B cell (primary cell): ENCODE data around the gene APBB3. TPM values are rescaled to one million over a fixed set of nuclear protein-coding genes. Genes with fewer than 3 reads are reported as not detected.
"Not testable (repeated sequence)": the region's sequence is repeated elsewhere in the genome, so short reads cannot be mapped to it uniquely, and the experiment has no call there.

ENCODE experiments used
- ATAC-seq: fragments of 200-7000 bp; cut with Tn5 transposase; one replicate; pipeline ENCODE4 v1.10.0; 2021; ENCODE audit warnings: low read depth, mild to moderate bottlenecking, moderate number of reproducible peaks, moderate library complexity
- CTCF ChIA-PET: fragments of 350-600 bp; sonication (Branson Sonifier 250); formaldehyde crosslinking; loops from one replicate; lab custom pipeline; 2021; ENCODE audit warnings: antibody characterized with exemption, inconsistent platforms; lab: Charles Lee
- POLR2A ChIA-PET: fragments of 350-600 bp; sonication (Branson Sonifier 250); formaldehyde crosslinking; loops from one replicate; lab custom pipeline; 2021; ENCODE audit warnings: antibody characterized with exemption; lab: Charles Lee
- DNase-seq: peaks from one replicate; pipeline ENCODE4 v3.0.0; 2013
- H2AFZ ChIP-seq: 2 replicates; pipeline ENCODE4 v1.6.1; 2012; ENCODE audit warnings: mild to moderate bottlenecking, low read depth, low read length; ENCODE audit not compliant: insufficient read depth, poor library complexity, severe bottlenecking
- H3K27ac ChIP-seq, 2 donors: 1 replicate in 1 of 2; 2 replicates in 1 of 2; pipeline ENCODE4 v1.5.1; 2012 to 2013; ENCODE audit warnings: low read length in 2 of 2, mild to moderate bottlenecking in 2 of 2, moderate library complexity in 1 of 2
- H3K27me3 ChIP-seq, 4 experiments: fragments of 200-600 bp in 1 of 4; sonication (generic) in 1 of 4; replicated peaks in 1 of 4; 1 replicate in 2 of 4; 2 replicates in 2 of 4; pipeline versions ENCODE4 v1.6.1 to v1.7.0; 2013 to 2016; ENCODE audit warnings: low read length in 3 of 4, mild to moderate bottlenecking in 2 of 4, mixed read lengths in 1 of 4, moderate library complexity in 1 of 4; ENCODE audit not compliant: insufficient read depth in 4 of 4, control insufficient read depth in 3 of 4; ENCODE audit errors: control extremely low read depth in 1 of 4
- H3K36me3 ChIP-seq, 2 experiments: replicated peaks in 1 of 2; 1 replicate in 1 of 2; 2 replicates in 1 of 2; pipeline versions ENCODE4 v1.6.1 to v1.7.1; 2013; ENCODE audit warnings: low read length in 1 of 2; ENCODE audit not compliant: insufficient read depth in 2 of 2, control insufficient read depth in 1 of 2; ENCODE audit errors: control extremely low read depth in 1 of 2, extremely low read depth in 1 of 2
- H3K4me1 ChIP-seq, 2 donors: fragments of 200-600 bp in 1 of 2; sonication (generic) in 1 of 2; 1 replicate in 1 of 2; 2 replicates in 1 of 2; pipeline versions ENCODE4 v1.5.1 to v1.6.1; 2013 to 2017; ENCODE audit warnings: low read length in 2 of 2; ENCODE audit not compliant: control insufficient read depth in 2 of 2, insufficient read depth in 2 of 2
- H3K4me2 ChIP-seq: replicated peaks from 2 replicates; pipeline ENCODE3; 2012; ENCODE audit warnings: mild to moderate bottlenecking, low read depth, low read length; ENCODE audit not compliant: poor library complexity, severe bottlenecking
- H3K4me3 ChIP-seq, 5 experiments: fragments of 200-600 bp in 1 of 5; sonication (generic) in 1 of 5; 1 replicate in 3 of 5; 2 replicates in 2 of 5; pipeline versions ENCODE4 v1.5.1 to v1.7.0; 2011 to 2016; ENCODE audit warnings: low read length in 4 of 5, mild to moderate bottlenecking in 4 of 5, low read depth in 2 of 5, control low read depth in 1 of 5, moderate library complexity in 1 of 5; ENCODE audit not compliant: insufficient read depth in 1 of 5; ENCODE audit errors: control extremely low read depth in 1 of 5, extremely low read depth in 1 of 5
- H3K79me2 ChIP-seq: fragments of 200-600 bp; sonication (generic); one replicate; pipeline ENCODE4 v1.6.0; 2016; ENCODE audit warnings: low read length; ENCODE audit not compliant: control insufficient read depth, insufficient read depth
- H3K9ac ChIP-seq: fragments of 200-600 bp; sonication (generic); 2 replicates; pipeline ENCODE4 v1.6.1; 2017; ENCODE audit warnings: mild to moderate bottlenecking, low read length, moderate library complexity
- H3K9me3 ChIP-seq, 3 donors: one replicate each; pipeline versions ENCODE4 v1.6.1 to v1.7.1; 2013; ENCODE audit warnings: low read length in 2 of 3; ENCODE audit not compliant: control insufficient read depth in 2 of 3, insufficient read depth in 1 of 3; ENCODE audit errors: control extremely low read depth in 1 of 3
- H4K20me1 ChIP-seq: 2 replicates; pipeline ENCODE4 v1.6.0; 2012; ENCODE audit warnings: mild to moderate bottlenecking, low read length; ENCODE audit not compliant: insufficient read depth, control insufficient read depth, poor library complexity, severe bottlenecking
- H3K27ac Mint-ChIP-seq: one replicate; pipeline ENCODE4 v1.8.0; 2021; ENCODE audit warnings: mixed read lengths
- H3K27me3 Mint-ChIP-seq: one replicate; pipeline ENCODE4 v1.8.0; 2021; ENCODE audit warnings: mixed read lengths
- H3K4me1 Mint-ChIP-seq: one replicate; pipeline ENCODE4 v1.8.0; 2021; ENCODE audit warnings: mixed read lengths
- H3K4me3 Mint-ChIP-seq: one replicate; pipeline ENCODE4 v1.8.0; 2021; ENCODE audit warnings: mixed read lengths
- H3K9me3 Mint-ChIP-seq: one replicate; pipeline ENCODE4 v1.8.0; 2022; ENCODE audit warnings: mixed read lengths; ENCODE audit not compliant: insufficient read depth
- EZH2 ChIP-seq: IDR thresholded peaks from 2 replicates; pipeline ENCODE4 v1.6.1; 2012; ENCODE audit warnings: borderline replicate concordance, low read depth, mild to moderate bottlenecking, moderate library complexity, low read length; ENCODE audit not compliant: insufficient read depth, poor library complexity, severe bottlenecking
- WGBS: methylation state at CpG from one replicate; pipeline ENCODE4 v1.1.5; 2013; ENCODE audit warnings: missing lambda C conversion rate; ENCODE audit not compliant: insufficient coverage; 5-methylcytosine and 5-hydroxymethylcytosine counted together
- intact Hi-C: fragments of 100-400 bp; cut with micrococcal nuclease; formaldehyde crosslinking; loops from one replicate; pipeline ENCODE4 v1.10.0; 2022
- polyA plus RNA-seq: library from polyadenylated mRNA; depleted of rRNA; stranded (reverse); fragments of >200 nt; gene quantifications from 2 replicates; pipeline ENCODE4 v1.2.3, GENCODE V29; 2012
- total RNA-seq, 2 donors: library from RNA; stranded (reverse); fragments of 120-200 nt in 1 of 2; gene quantifications; 1 replicate in 1 of 2; 2 replicates in 1 of 2; pipeline versions ENCODE4 v1.2.3 to v1.2.4, GENCODE V29; 2013 to 2022
- TF ChIP-seq, protein P1 (sequence below): fragments of 200-600 bp; IDR thresholded peaks from one replicate; pipeline ENCODE4 v1.8.0; 2022; ENCODE audit warnings: antibody characterized with exemption, mild to moderate bottlenecking

APBB3 gene
- total and polyA plus RNA-seq, 2 donors (not counting 1 experiment from before 2014, with no cell fraction given): 73.9 to 126 TPM

- Histone ChIP-seq H3K4me3 (no peak overlapping the region), H3K27me3 (peaks cover 0 to 2% (median 1%) of the 10 kb centered on the region in 4 experiments), H3K4me2 (no peak overlapping the region), H3K9ac (no peak overlapping the region), H3K79me2 (no peaks in the 10 kb centered on the region), H3K9me3 (peaks cover 0 to 6% (median 0%) of the 10 kb centered on the region in 3 donors), H2AFZ (no peak overlapping the region), H4K20me1 (no peaks in the 10 kb centered on the region), H3K36me3 (no peaks in the 10 kb centered on the region), H3K27ac (no peak overlapping the region), H3K4me1 (no peaks in the 10 kb centered on the region)
- H3K27me3 Mint-ChIP-seq: peaks cover 13% of the 10 kb centered on the region
- WGBS: 35% methylated on average over 2 of the region's 5 CpGs
- H3K9me3 Mint-ChIP-seq: no peaks in the 10 kb centered on the region
- ChIA-PET CTCF (no interaction called here), POLR2A (no interaction called here)
- no peak overlapping the region for H3K4me3 Mint-ChIP-seq
- intact Hi-C loops: no loop called here
- TF ChIP-seq EZH2: no peak
- TF ChIP-seq, protein P1, sequence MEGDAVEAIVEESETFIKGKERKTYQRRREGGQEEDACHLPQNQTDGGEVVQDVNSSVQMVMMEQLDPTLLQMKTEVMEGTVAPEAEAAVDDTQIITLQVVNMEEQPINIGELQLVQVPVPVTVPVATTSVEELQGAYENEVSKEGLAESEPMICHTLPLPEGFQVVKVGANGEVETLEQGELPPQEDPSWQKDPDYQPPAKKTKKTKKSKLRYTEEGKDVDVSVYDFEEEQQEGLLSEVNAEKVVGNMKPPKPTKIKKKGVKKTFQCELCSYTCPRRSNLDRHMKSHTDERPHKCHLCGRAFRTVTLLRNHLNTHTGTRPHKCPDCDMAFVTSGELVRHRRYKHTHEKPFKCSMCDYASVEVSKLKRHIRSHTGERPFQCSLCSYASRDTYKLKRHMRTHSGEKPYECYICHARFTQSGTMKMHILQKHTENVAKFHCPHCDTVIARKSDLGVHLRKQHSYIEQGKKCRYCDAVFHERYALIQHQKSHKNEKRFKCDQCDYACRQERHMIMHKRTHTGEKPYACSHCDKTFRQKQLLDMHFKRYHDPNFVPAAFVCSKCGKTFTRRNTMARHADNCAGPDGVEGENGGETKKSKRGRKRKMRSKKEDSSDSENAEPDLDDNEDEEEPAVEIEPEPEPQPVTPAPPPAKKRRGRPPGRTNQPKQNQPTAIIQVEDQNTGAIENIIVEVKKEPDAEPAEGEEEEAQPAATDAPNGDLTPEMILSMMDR: no peak
- no peaks in the 10 kb centered on the region for H3K4me1 Mint-ChIP-seq
- no peak overlapping the region for H3K27ac Mint-ChIP-seq
- DNase-seq: no peak
- no peak for ATAC-seq
Measured at GRCh38 chr5:140595538-140596300, 31.3 kb upstream of the APBB3 start.

DNA sequence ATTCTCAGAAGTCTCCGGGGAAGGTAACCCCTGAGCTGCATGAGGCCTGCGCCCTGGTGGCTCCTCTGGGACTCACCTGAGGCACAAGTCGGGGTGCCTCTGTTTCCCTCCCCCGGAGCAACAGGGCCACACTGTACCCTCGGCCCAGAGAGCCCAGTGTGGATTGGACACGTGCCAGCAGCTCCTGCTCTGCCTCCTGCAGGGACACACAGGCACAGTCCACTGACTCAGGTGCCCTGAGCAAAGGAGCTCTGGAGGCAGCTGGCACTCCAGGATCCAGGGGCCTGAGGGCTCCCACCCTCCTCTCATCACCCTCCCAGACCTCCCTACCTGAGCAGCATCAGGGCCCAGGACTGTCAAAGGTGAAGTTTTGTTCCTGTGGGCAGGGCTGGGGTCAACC is 29.8 kb upstream of the APBB3 start:
- no peaks in the 10 kb centered on the region for H3K4me1 Mint-ChIP-seq
- Histone ChIP-seq H3K9ac (no peak overlapping the region), H3K36me3 (no peaks in the 10 kb centered on the region), H3K79me2 (no peaks in the 10 kb centered on the region), H3K9me3 (peaks cover 0 to 6% (median 0%) of the 10 kb centered on the region in 3 donors), H3K4me1 (no peaks in the 10 kb centered on the region), H4K20me1 (no peaks in the 10 kb centered on the region), H3K27me3 (peaks cover 0 to 2% (median 1%) of the 10 kb centered on the region in 4 experiments), H2AFZ (no peak overlapping the region), H3K27ac (no peak overlapping the region), H3K4me2 (no peak overlapping the region), H3K4me3 (no peak overlapping the region)
- H3K27me3 Mint-ChIP-seq: peaks cover 13% of the 10 kb centered on the region
- DNase-seq: no peak
- H3K9me3 Mint-ChIP-seq: no peaks in the 10 kb centered on the region
- POLR2A ChIA-PET: no interaction called here
- TF ChIP-seq EZH2: no peak
- TF ChIP-seq, protein P1: no peak
- no peak overlapping the region for H3K27ac Mint-ChIP-seq
- intact Hi-C loops: no loop called here
- CTCF ChIA-PET: no interaction called here
- 89% methylated on average over 6 of the region's 6 CpGs for WGBS
- ATAC-seq: no peak
- H3K4me3 Mint-ChIP-seq: no peak overlapping the region

DNA sequence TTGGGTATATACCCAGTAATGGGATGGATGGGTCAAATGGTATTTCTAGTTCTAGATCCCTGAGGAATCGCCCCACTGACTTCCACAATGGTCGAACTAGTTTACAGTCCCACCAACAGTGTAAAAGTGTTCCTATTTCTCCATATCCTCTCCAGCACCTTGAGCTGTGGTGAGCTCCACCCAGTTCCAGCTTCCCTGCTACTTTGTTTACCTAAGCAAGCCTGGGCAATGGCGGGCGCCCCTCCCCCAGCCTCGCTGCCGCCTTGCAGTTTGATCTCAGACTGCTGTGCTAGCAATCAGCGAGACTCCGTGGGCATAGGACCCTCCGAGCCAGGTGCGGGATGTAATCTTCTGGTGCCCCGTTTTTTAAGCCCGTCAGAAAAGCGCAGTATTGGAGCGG is 28.7 kb upstream of the APBB3 start:
- H3K4me2 ChIP-seq, H4K20me1 ChIP-seq, H3K9ac ChIP-seq, H3K79me2 ChIP-seq, H3K9me3 Mint-ChIP-seq, H3K27me3 ChIP-seq, H3K27ac Mint-ChIP-seq, H3K9me3 ChIP-seq, intact Hi-C loops, H3K4me3 ChIP-seq, H3K4me3 Mint-ChIP-seq, H2AFZ ChIP-seq, H3K4me1 ChIP-seq, DNase-seq, H3K36me3 ChIP-seq, H3K27me3 Mint-ChIP-seq, CTCF ChIA-PET, ATAC-seq, H3K27ac ChIP-seq, H3K4me1 Mint-ChIP-seq: not testable (repeated sequence)
- POLR2A ChIA-PET: interaction anchor here (0.6 kb wide), 1 partner anchor 16 kb away, joined by 3 read pairs; no protein-coding TSS in a partner anchor
- 69% methylated on average over 8 of the region's 14 CpGs for WGBS
